Left lung (tissue), 10 donors: ENCODE measurements around the gene PEX11A. TPM values are rescaled to one million over a fixed set of nuclear protein-coding genes. Genes with fewer than 3 reads are reported as not detected.

Experiments
- ATAC-seq: fragments of 200-7000 bp; cut with Tn5 transposase; one replicate; pipeline ENCODE4 v1.9.1; 2020; ENCODE audit warnings: moderate library complexity
- DNase-seq, 4 donors: peaks; one replicate each; pipeline ENCODE4 v3.0.0-alpha.2; 2013 to 2020
- H3K27ac ChIP-seq, 2 donors: fragments of 200-600 bp; sonication (generic) in 1 of 2; one replicate each; pipeline versions ENCODE4 v1.5.0 to v1.8.0; 2020 to 2021
- H3K27me3 ChIP-seq, 2 donors: fragments of 200-600 bp; sonication (generic) in 1 of 2; one replicate each; pipeline versions ENCODE4 v1.5.0 to v1.8.0; 2020 to 2021
- H3K36me3 ChIP-seq, 2 donors: fragments of 200-600 bp; sonication (generic) in 1 of 2; one replicate each; pipeline versions ENCODE4 v1.5.0 to v1.8.0; 2020 to 2021
- H3K4me1 ChIP-seq, 2 donors: fragments of 200-600 bp; one replicate each; pipeline ENCODE4 v1.8.0; 2021
- H3K4me3 ChIP-seq, 2 donors: fragments of 200-600 bp; sonication (generic) in 1 of 2; one replicate each; pipeline versions ENCODE4 v1.5.0 to v1.8.0; 2020 to 2021; ENCODE audit warnings: mild to moderate bottlenecking in 1 of 2
- H3K9me3 ChIP-seq, 2 donors: fragments of 200-600 bp; sonication (generic) in 1 of 2; one replicate each; pipeline versions ENCODE4 v1.5.0 to v1.8.0; 2020 to 2021
- intact Hi-C, 2 donors: fragments of 100-400 bp; cut with DNase I; formaldehyde crosslinking; loops; one replicate each; pipeline versions ENCODE4 v1.11.2 to v1.14.2; 2022
- polyA plus RNA-seq, 6 donors: library from polyadenylated mRNA; unstranded; fragments of 120-200 nt; gene quantifications; one replicate each; pipeline ENCODE4 v1.2.1, GENCODE V29; 2013; ENCODE audit not compliant: insufficient read length in 6 of 6
- total RNA-seq, 2 donors: library from RNA; stranded (reverse); fragmentation: NEBNext Ultra II Directional; extraction: Animal tissue kit (Norgen Biotek cat#: 25700); gene quantifications; one replicate each; pipeline ENCODE4 v1.2.1, GENCODE V29; 2021
- TF ChIP-seq, protein P1 (sequence below), 2 donors: fragments of 200-600 bp; sonication (generic) in 1 of 2; IDR thresholded peaks; one replicate each; pipeline versions ENCODE4 v1.5.0 to v1.8.0; 2021; ENCODE audit warnings: antibody characterized with exemption in 2 of 2
- donor health status: DM: no; HTN: yes; CAD: no.
- donor health status: DM: no; HTN: no; CAD: no.

PEX11A gene
- total and polyA plus RNA-seq, 8 donors: 5.6 to 18.3 (median 16.1) TPM

DNA sequence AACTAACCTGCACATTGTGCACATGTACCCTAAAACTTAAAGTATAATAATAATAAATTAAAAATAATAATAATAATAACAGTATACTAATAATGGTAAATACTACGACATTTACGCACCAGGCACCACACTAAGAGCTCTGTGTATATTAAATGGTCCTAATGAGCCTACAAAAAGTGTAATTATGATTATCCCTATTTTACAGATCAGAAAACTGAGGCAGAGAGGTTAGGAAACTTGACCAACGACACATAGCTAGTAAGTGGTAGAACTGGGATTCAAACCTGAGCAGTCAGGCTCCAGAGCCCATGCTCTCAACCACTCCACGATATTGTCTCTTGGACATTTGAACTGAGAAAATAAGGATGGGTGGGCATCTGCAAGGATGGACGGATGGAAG lies 50.3 kb downstream of the PEX11A start:
- Histone ChIP-seq H3K27ac (no peak overlapping the region), H3K4me3 (no peak overlapping the region), H3K4me1 (no peaks in the 10 kb centered on the region), H3K9me3 (no peaks in the 10 kb centered on the region), H3K36me3 (peaks cover 0 to 4% of the 10 kb centered on the region in 2 donors), H3K27me3 (no peaks in the 10 kb centered on the region)
- TF ChIP-seq, protein P1, sequence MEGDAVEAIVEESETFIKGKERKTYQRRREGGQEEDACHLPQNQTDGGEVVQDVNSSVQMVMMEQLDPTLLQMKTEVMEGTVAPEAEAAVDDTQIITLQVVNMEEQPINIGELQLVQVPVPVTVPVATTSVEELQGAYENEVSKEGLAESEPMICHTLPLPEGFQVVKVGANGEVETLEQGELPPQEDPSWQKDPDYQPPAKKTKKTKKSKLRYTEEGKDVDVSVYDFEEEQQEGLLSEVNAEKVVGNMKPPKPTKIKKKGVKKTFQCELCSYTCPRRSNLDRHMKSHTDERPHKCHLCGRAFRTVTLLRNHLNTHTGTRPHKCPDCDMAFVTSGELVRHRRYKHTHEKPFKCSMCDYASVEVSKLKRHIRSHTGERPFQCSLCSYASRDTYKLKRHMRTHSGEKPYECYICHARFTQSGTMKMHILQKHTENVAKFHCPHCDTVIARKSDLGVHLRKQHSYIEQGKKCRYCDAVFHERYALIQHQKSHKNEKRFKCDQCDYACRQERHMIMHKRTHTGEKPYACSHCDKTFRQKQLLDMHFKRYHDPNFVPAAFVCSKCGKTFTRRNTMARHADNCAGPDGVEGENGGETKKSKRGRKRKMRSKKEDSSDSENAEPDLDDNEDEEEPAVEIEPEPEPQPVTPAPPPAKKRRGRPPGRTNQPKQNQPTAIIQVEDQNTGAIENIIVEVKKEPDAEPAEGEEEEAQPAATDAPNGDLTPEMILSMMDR (IDR thresholded peaks at IDR 0.05): no peak
- intact Hi-C loops: no loop called here
- DNase-seq (no peak), ATAC-seq (no peak)

DNA sequence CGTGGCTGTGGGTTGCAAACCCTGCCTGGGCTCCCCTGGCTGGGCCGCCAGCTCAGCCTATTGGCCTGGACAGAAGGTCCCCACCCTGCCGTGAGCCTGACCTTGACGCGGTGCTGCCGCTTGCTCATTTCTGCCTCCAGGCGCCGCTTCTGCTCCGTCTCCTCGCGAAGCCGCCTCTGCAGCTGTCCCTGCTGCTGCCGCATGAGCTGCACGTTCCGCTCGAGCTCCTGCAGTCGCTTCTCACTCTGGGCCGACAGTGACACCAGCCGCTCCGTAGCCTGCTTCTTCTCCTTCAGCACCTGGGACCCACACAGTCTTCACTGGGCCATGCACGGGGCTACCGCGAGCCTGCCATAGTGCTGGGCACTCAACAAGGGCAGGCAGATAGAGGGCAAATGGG lies 57.0 kb downstream of the PEX11A start:
- Histone ChIP-seq H3K27ac (no peak overlapping the region), H3K9me3 (peaks cover 0 to 5% of the 10 kb centered on the region in 2 donors)
- TF ChIP-seq, protein P1 (IDR thresholded peaks at IDR 0.05): no peak

DNA sequence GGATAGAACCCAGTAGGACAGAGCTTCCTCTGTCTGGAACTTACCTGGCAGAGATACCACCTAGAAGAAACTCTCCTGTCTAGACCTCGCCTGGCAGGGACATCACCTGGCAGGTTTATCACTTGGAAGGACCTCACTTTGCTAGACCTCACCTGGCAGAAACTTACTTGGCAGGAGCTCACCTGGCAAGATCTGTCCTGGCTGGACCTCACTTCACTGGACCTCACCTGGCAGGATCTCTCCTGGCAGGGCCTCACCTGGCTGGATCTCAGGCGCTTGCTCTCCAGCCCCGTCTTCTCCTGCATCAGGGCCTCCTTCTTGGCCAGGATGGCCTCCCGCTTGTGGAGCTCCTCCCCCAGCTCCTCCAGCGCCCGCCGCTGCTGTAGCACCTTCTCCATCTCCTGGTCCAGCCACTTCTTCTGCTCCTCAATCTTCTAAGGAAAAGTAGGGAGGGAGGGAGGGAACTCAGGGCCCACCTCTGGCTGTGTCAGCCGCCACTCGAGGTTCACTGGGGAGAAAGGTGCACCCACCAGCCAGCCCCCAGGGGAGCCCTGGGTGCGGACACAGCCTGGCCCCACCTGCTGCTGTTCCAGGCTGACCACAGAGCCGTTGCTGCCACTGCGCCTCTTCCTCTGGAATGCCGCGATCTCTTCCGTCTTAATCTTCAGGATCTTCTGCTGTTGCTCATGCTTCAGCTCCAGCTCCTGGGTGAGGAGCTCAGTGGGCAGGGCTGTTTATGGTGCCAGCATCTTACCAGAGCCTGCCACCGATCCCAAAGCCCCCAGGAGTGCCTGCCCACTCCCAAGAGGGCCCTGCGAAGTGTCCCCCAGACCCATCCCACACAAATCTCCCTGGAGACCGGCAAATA lies 57.8 kb downstream of the PEX11A start:
- Histone ChIP-seq H3K4me3 (no peak overlapping the region), H3K4me1 (no peaks in the 10 kb centered on the region), H3K27ac (no peak overlapping the region), H3K27me3 (no peaks in the 10 kb centered on the region), H3K36me3 (peaks cover 0 to 40% of the 10 kb centered on the region in 2 donors), H3K9me3 (peaks cover 0 to 5% of the 10 kb centered on the region in 2 donors)
- no peak for DNase-seq
- intact Hi-C loops: no loop called here
- TF ChIP-seq, protein P1 (IDR thresholded peaks at IDR 0.05): no peak
- no peak for ATAC-seq

More for the DNA sequence above, 57.0 kb downstream of the PEX11A start:
- Histone ChIP-seq H3K27me3 (no peaks in the 10 kb centered on the region), H3K4me3 (no peak overlapping the region), H3K4me1 (no peaks in the 10 kb centered on the region), H3K36me3 (peaks cover 0 to 32% of the 10 kb centered on the region in 2 donors)
- ATAC-seq (no peak), DNase-seq (no peak)
- intact Hi-C loops: no loop called here

DNA sequence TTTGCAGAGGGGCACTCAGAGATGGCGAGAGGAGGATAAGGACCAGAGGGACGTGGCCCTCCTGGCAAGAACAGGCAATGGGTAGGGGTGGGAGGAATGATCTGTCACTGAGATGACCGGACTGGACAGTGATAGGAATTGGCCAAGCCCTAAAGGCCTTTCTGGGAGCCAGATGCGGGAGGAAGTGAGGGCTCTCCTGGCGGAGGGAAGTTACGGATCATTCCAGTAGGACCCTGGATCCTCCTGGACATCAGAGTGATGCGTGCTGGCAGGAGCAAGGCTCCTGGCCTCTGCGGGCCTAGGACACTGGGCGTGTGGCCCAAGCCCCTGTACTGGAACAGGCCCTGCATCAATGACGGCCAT lies 58.7 kb downstream of the PEX11A start:
- Histone ChIP-seq H3K4me3 (no peak overlapping the region), H3K36me3 (peaks cover 0 to 49% of the 10 kb centered on the region in 2 donors), H3K27ac (no peak overlapping the region), H3K27me3 (no peaks in the 10 kb centered on the region), H3K9me3 (peaks cover 0 to 5% of the 10 kb centered on the region in 2 donors), H3K4me1 (no peaks in the 10 kb centered on the region)
- TF ChIP-seq, protein P1 (IDR thresholded peaks at IDR 0.05): no peak
- intact Hi-C loops: no loop called here
- DNase-seq: no peak
- ATAC-seq: no peak

Other genes starting within 250 kb of the PEX11A start
- gene RHCG, start 194.2 kb downstream of the PEX11A start, total RNA-seq: not detected
- gene RHCG, start 194.2 kb downstream of the PEX11A start, polyA plus RNA-seq: 1 to 10 TPM; 2.2 to 3.1 (median 2.6) TPM
- gene TICRR, start 115.3 kb downstream of the PEX11A start, total RNA-seq: 1 to 10 TPM; 1.7 to 1.8 TPM
- gene TICRR, start 115.3 kb downstream of the PEX11A start, polyA plus RNA-seq: 10 to 100 TPM in 4 of 6 donors, 1 to 10 TPM in 2; 9.0 to 17.7 (median 11.2) TPM
- gene KIF7, start 35.3 kb downstream of the PEX11A start, total RNA-seq: 1 to 10 TPM; 2.4 to 4.6 TPM
- 10 to 100 TPM; 11.1 to 16.7 (median 14.0) TPM for gene KIF7, start 35.3 kb downstream of the PEX11A start, polyA plus RNA-seq
- gene PLIN1, start 11.4 kb downstream of the PEX11A start, total RNA-seq: under 1 TPM; 0.37 to 0.55 TPM
- gene PLIN1, start 11.4 kb downstream of the PEX11A start, polyA plus RNA-seq: 1 to 10 TPM in 3 of 6 donors, under 1 TPM in 3; 0.74 to 1.7 (median 0.98) TPM
- under 1 TPM; 0.20 to 0.52 TPM for gene WDR93, start 57 bp upstream of the PEX11A start, total RNA-seq
- 1 to 10 TPM; 1.2 to 2.1 (median 1.6) TPM for gene WDR93, start 57 bp upstream of the PEX11A start, polyA plus RNA-seq
- gene MESP1, start 60.5 kb upstream of the PEX11A start, total RNA-seq: 1 to 10 TPM; 3.0 to 4.2 TPM
- under 1 TPM; 0.18 to 0.45 (median 0.34) TPM for gene MESP1, start 60.5 kb upstream of the PEX11A start, polyA plus RNA-seq
- gene MESP2, start 85.6 kb upstream of the PEX11A start, total RNA-seq: under 1 TPM in 1 of 2 donors, not detected in 1; 0.35 TPM
- under 1 TPM in 2 of 6 donors, not detected in 4; 0.14 to 0.34 TPM for gene MESP2, start 85.6 kb upstream of the PEX11A start, polyA plus RNA-seq
- 100 to 1,000 TPM in 1 of 2 donors, 10 to 100 TPM in 1; 27.2 to 139 TPM for gene ANPEP, start 124.1 kb upstream of the PEX11A start, total RNA-seq
- gene ANPEP, start 124.1 kb upstream of the PEX11A start, polyA plus RNA-seq: 1 to 10 TPM; 3.0 to 6.6 (median 4.3) TPM
- 10 to 100 TPM; 34.2 to 34.8 TPM for gene AP3S2, start 203.2 kb upstream of the PEX11A start, total RNA-seq
- gene AP3S2, start 203.2 kb upstream of the PEX11A start, polyA plus RNA-seq: 10 to 100 TPM; 27.1 to 39.5 (median 32.2) TPM
- 10 to 100 TPM; 31.1 to 31.7 TPM for gene ARPIN, start 222.2 kb upstream of the PEX11A start, total RNA-seq
- 10 to 100 TPM; 32.3 to 37.4 (median 36.4) TPM for gene ARPIN, start 222.2 kb upstream of the PEX11A start, polyA plus RNA-seq